ENCODE data around the gene ITIH5. TPM values are rescaled to one million over a fixed set of nuclear protein-coding genes. Genes with fewer than 3 reads are reported as not detected.

ITIH5 gene
- total and polyA plus RNA-seq, 2 donors from 2014 or later, result 13.1 to 23.3 TPM

GRCh38 chr10:7558036-7558435 is 108.7 kb downstream of the ITIH5 start:
- TF ChIP-seq CTCF (IDR thresholded peaks at IDR 0.05; ENCODE audit: borderline replicate concordance, extremely low read depth, insufficient read depth), result no peak
- DNase-seq (no peak), FAIRE-seq (no peak)
- intact Hi-C loops (cut with DNase I), result no loop called here
- Histone ChIP-seq H3K27me3 (ENCODE audit: control insufficient read depth, insufficient read depth, low read length) (no peaks in the 10 kb centered on the region), H3K27ac (ENCODE audit: low read depth in 2 of 2, low read length in 2 of 2) (no peak overlapping the region), H3K36me3 (ENCODE audit: control insufficient read depth in 2 of 3, insufficient read depth in 3 of 3, low read length in 3 of 3) (no peaks in the 10 kb centered on the region), H3K9ac (ENCODE audit: low read length in 3 of 3) (no peak overlapping the region), H3K4me3 (ENCODE audit: low read length in 3 of 3) (no peak overlapping the region), H3K4me1 (ENCODE audit: control insufficient read depth in 2 of 3, insufficient read depth in 2 of 3, low read depth in 1 of 3, low read length in 3 of 3) (peaks cover 4 to 14% (median 14%) of the 10 kb centered on the region in 3 donors), H3K9me3 (ENCODE audit: control insufficient read depth in 2 of 3, insufficient read depth in 1 of 3, low read length in 3 of 3) (no peaks in the 10 kb centered on the region)

- DNase-seq, result no peak
- Histone ChIP-seq H3K4me1 (ENCODE audit: control insufficient read depth in 2 of 3, insufficient read depth in 2 of 3, low read depth in 1 of 3, low read length in 3 of 3) (no peaks in the 10 kb centered on the region), H3K36me3 (ENCODE audit: control insufficient read depth in 2 of 3, insufficient read depth in 3 of 3, low read length in 3 of 3) (no peaks in the 10 kb centered on the region), H3K9ac (ENCODE audit: low read length in 3 of 3) (no peak overlapping the region), H3K27ac (ENCODE audit: low read depth in 2 of 2, low read length in 2 of 2) (no peak overlapping the region), H3K27me3 (ENCODE audit: control insufficient read depth, insufficient read depth, low read length) (no peaks in the 10 kb centered on the region), H3K4me3 (ENCODE audit: low read length in 3 of 3) (no peak overlapping the region), H3K9me3 (ENCODE audit: control insufficient read depth in 2 of 3, insufficient read depth in 1 of 3, low read length in 3 of 3) (no peaks in the 10 kb centered on the region)
- intact Hi-C loops (cut with DNase I), result no loop called here
- FAIRE-seq, result no peak
- no peak for TF ChIP-seq CTCF (IDR thresholded peaks at IDR 0.05; ENCODE audit: borderline replicate concordance, extremely low read depth, insufficient read depth)
These were observed 113.2 kb downstream of the ITIH5 start for GRCh38 chr10:7553531-7553930.

- no peak overlapping the region for H3K9ac ChIP-seq (ENCODE audit: low read length in 3 of 3)
- DNase-seq (peak in 4 of 5 donors; percentile 50 to 71 (median 60)), FAIRE-seq (no peak)
- no peaks in the 10 kb centered on the region for H3K9me3 ChIP-seq (ENCODE audit: control insufficient read depth in 2 of 3, insufficient read depth in 1 of 3, low read length in 3 of 3)
- H3K27me3 ChIP-seq (ENCODE audit: control insufficient read depth, insufficient read depth, low read length), result no peaks in the 10 kb centered on the region
- no peak overlapping the region for H3K4me3 ChIP-seq (ENCODE audit: low read length in 3 of 3)
- no peaks in the 10 kb centered on the region for H3K4me1 ChIP-seq (ENCODE audit: control insufficient read depth in 2 of 3, insufficient read depth in 2 of 3, low read depth in 1 of 3, low read length in 3 of 3)
- no peaks in the 10 kb centered on the region for H3K36me3 ChIP-seq (ENCODE audit: control insufficient read depth in 2 of 3, insufficient read depth in 3 of 3, low read length in 3 of 3)
- no peak for TF ChIP-seq CTCF (IDR thresholded peaks at IDR 0.05; ENCODE audit: borderline replicate concordance, extremely low read depth, insufficient read depth)
- H3K27ac ChIP-seq (ENCODE audit: low read depth in 2 of 2, low read length in 2 of 2), result no peak overlapping the region
- intact Hi-C loops (cut with DNase I), result no loop called here
These were observed 114.6 kb downstream of the ITIH5 start for GRCh38 chr10:7551950-7552716.
